HG03442 (cell line): Measurements from ENCODE around the gene ZNF394.

Experiments
- ATAC-seq: cut with Tn5 transposase; IDR thresholded peaks from one replicate; pipeline ENCODE4 v1.9.1; 2021; ENCODE audit warnings: mild to moderate bottlenecking, moderate library complexity; ENCODE audit not compliant: unreplicated experiment

The ZNF394 gene

GRCh38 chr7:99497766-99498545 lies 2.1 kb downstream of the ZNF394 start:
- no peak for ATAC-seq

GRCh38 chr7:99493823-99494222 lies 6.3 kb downstream of the ZNF394 start:
- ATAC-seq = no peak

- no peak for ATAC-seq
Measured at GRCh38 chr7:99490878-99491277, 9.2 kb downstream of the ZNF394 start.

- no peak for ATAC-seq
Measured at GRCh38 chr7:99489235-99489634, 10.8 kb downstream of the ZNF394 start.

GRCh38 chr7:99485094-99485493 lies 15.0 kb downstream of the ZNF394 start:
- no peak for ATAC-seq

- no peak for ATAC-seq
Measured at GRCh38 chr7:99478464-99479440, 21.3 kb downstream of the ZNF394 start.

- no peak for ATAC-seq
Measured at GRCh38 chr7:99476107-99476506, 24.0 kb downstream of the ZNF394 start.

GRCh38 chr7:99473315-99473596 lies 26.8 kb downstream of the ZNF394 start:
- peak; percentile 5 for ATAC-seq

- peak; percentile 92 for ATAC-seq
Measured at GRCh38 chr7:99472561-99473314, 27.3 kb downstream of the ZNF394 start, which contains the start of gene ZNF789. Gene ZNF789, plus strand, starts transcription at chr7:99472890. Its CDS starts 3,567 bp downstream, at chr7:99476457.

GRCh38 chr7:99469381-99470065 lies 30.6 kb downstream of the ZNF394 start:
- ATAC-seq = no peak

GRCh38 chr7:99468336-99468918 lies 31.7 kb downstream of the ZNF394 start:
- no peak for ATAC-seq

GRCh38 chr7:99465421-99465768 lies 34.7 kb downstream of the ZNF394 start:
- no peak for ATAC-seq

- no peak for ATAC-seq
Measured at GRCh38 chr7:99461221-99461620, 38.9 kb downstream of the ZNF394 start.

- ATAC-seq = no peak
Measured at GRCh38 chr7:99460651-99461050, 39.4 kb downstream of the ZNF394 start.

- no peak for ATAC-seq
Measured at GRCh38 chr7:99459087-99459486, 41.0 kb downstream of the ZNF394 start.

- no peak for ATAC-seq
Measured at GRCh38 chr7:99457650-99458493, 42.2 kb downstream of the ZNF394 start.

- no peak for ATAC-seq
Measured at GRCh38 chr7:99457050-99457649, 42.9 kb downstream of the ZNF394 start.

GRCh38 chr7:99456288-99456687 lies 43.8 kb downstream of the ZNF394 start:
- no peak for ATAC-seq

GRCh38 chr7:99455874-99456273 lies 44.2 kb downstream of the ZNF394 start:
- ATAC-seq = no peak
